SK-N-SH (cell line): ENCODE results near the gene OSBPL9. TPM values are rescaled to one million over a fixed set of nuclear protein-coding genes. Genes with fewer than 3 reads are reported as not detected.

ENCODE experiments used
- CTCF ChIA-PET: fragments of 300-600, 350-600 bp; formaldehyde crosslinking; extraction: SDS; loops from one replicate; lab custom pipeline; 2021; lab: Yijun Ruan, JAX
- POLR2A ChIA-PET: fragments of 350-600 bp; sonication (Branson Sonifier 250); formaldehyde crosslinking; extraction: SDS; loops from one replicate; lab custom pipeline; 2020; ENCODE audit warnings: antibody characterized with exemption, inconsistent platforms; lab: Yijun Ruan, JAX
- DNase-seq: peaks from one replicate; pipeline ENCODE4 v3.0.0; 2012
- H2AFZ ChIP-seq: fragments of 200-600 bp; sonication (generic); 2 replicates; pipeline ENCODE4 v1.8.1; 2016; ENCODE audit warnings: antibody characterized with exemption, mild to moderate bottlenecking, low read depth
- H3F3A ChIP-seq: fragments of 200-600 bp; sonication (generic); replicated peaks from 2 replicates; pipeline ENCODE3; 2016; ENCODE audit warnings: antibody characterized with exemption, mild to moderate bottlenecking; ENCODE audit not compliant: insufficient read depth
- H3K27ac ChIP-seq, 2 experiments: fragments of 200-500 bp in 1 of 2; fragments of 200-600 bp in 1 of 2; sonication (Bioruptor generic) in 1 of 2; sonication (generic), shearing (Covaris generic) in 1 of 2; 2 replicates each; pipeline versions ENCODE4 v1.5.1 to v1.6.1; 2014 to 2016; ENCODE audit warnings: low read depth in 2 of 2, inconsistent platforms in 1 of 2, low read length in 1 of 2, mild to moderate bottlenecking in 1 of 2, mixed read lengths in 1 of 2
- H3K27me3 ChIP-seq: fragments of 200-600 bp; sonication (generic), shearing (Covaris generic); 2 replicates; pipeline ENCODE4 v1.6.1; 2016; ENCODE audit warnings: mixed run types; ENCODE audit not compliant: insufficient read depth
- H3K36me3 ChIP-seq, 2 experiments: fragments of 200-500 bp in 1 of 2; fragments of 200-600 bp in 1 of 2; sonication (Bioruptor generic) in 1 of 2; sonication (generic) in 1 of 2; replicated peaks in 1 of 2; 2 replicates each; pipeline versions ENCODE3 to v1.5.1; 2014 to 2016; ENCODE audit warnings: low read length in 1 of 2, mild to moderate bottlenecking in 1 of 2; ENCODE audit not compliant: insufficient read depth in 2 of 2, control insufficient read depth in 1 of 2
- H3K4me1 ChIP-seq, 2 experiments: fragments of 200-500 bp in 1 of 2; fragments of 200-600 bp in 1 of 2; sonication (Bioruptor generic) in 1 of 2; sonication (generic), shearing (Covaris generic) in 1 of 2; 2 replicates each; pipeline versions ENCODE4 v1.5.1 to v1.6.1; 2014 to 2016; ENCODE audit warnings: low read depth in 1 of 2, low read length in 1 of 2, mixed run types in 1 of 2; ENCODE audit not compliant: insufficient read depth in 2 of 2, control insufficient read depth in 1 of 2
- H3K4me2 ChIP-seq: fragments of 200-600 bp; sonication (generic), shearing (Covaris generic); 2 replicates; pipeline ENCODE4 v1.6.1; 2017; ENCODE audit warnings: mixed run types
- H3K4me3 ChIP-seq, 2 experiments: fragments of 200-500 bp in 1 of 2; fragments of 200-600 bp in 1 of 2; sonication (Bioruptor generic) in 1 of 2; sonication (generic), shearing (Covaris generic) in 1 of 2; 2 replicates each; pipeline versions ENCODE4 v1.5.1 to v1.8.1; 2014 to 2016; ENCODE audit warnings: low read depth in 2 of 2, inconsistent platforms in 1 of 2, low read length in 1 of 2, mild to moderate bottlenecking in 1 of 2, mixed read lengths in 1 of 2, moderate library complexity in 1 of 2
- H3K79me2 ChIP-seq: fragments of 200-600 bp; sonication (generic); 2 replicates; pipeline ENCODE4 v1.8.1; 2017; ENCODE audit warnings: mild to moderate bottlenecking; ENCODE audit not compliant: insufficient read depth
- H3K9ac ChIP-seq: fragments of 200-600 bp; sonication (generic); 2 replicates; pipeline ENCODE4 v1.6.1; 2017; ENCODE audit warnings: mixed run types
- H3K9me2 ChIP-seq: fragments of 200-600 bp; sonication (generic); 2 replicates; pipeline ENCODE4 v1.6.1; 2017; ENCODE audit warnings: mixed run types
- H3K9me3 ChIP-seq: fragments of 200-600 bp; sonication (generic); 2 replicates; pipeline ENCODE4 v1.6.1; 2017; ENCODE audit warnings: mixed run types, mild to moderate bottlenecking, moderate library complexity
- H4K20me1 ChIP-seq: fragments of 200-600 bp; sonication (generic); 2 replicates; pipeline ENCODE4 v1.6.1; 2017; ENCODE audit warnings: mild to moderate bottlenecking, mixed run types; ENCODE audit not compliant: insufficient read depth
- ELF1 ChIP-seq: IDR thresholded peaks from 2 replicates; pipeline ENCODE4 v1.4.0; 2012
- EP300 ChIP-seq, 2 experiments: IDR thresholded peaks; 2 replicates each; pipeline versions ENCODE4 v1.4.0 to v1.6.1; 2012; ENCODE audit warnings: borderline replicate concordance in 1 of 2, low read depth in 1 of 2, low read length in 1 of 2
- EZH2phosphoT487 ChIP-seq: fragments of 200-600 bp; sonication (generic); IDR thresholded peaks from 2 replicates; pipeline ENCODE4 v1.6.1; 2017; ENCODE audit warnings: low read depth, mixed run types, mild to moderate bottlenecking, antibody characterized with exemption, moderate library complexity, borderline replicate concordance
- FOXJ3 ChIP-seq: sonication (generic); formaldehyde crosslinking; IDR thresholded peaks from 2 replicates; pipeline ENCODE4 v1.5.1; 2020; ENCODE audit warnings: mild to moderate bottlenecking, missing genetic modification reagents
- GATA2 ChIP-seq: sonication (generic); formaldehyde crosslinking; IDR thresholded peaks from 2 replicates; pipeline ENCODE4 v1.5.0; 2020; ENCODE audit warnings: mild to moderate bottlenecking, missing genetic modification reagents
- IRF3 ChIP-seq: fragments of 150-350 bp; IDR thresholded peaks from 2 replicates; pipeline ENCODE4 v1.6.1; 2016; ENCODE audit warnings: mild to moderate bottlenecking, low read depth, low read length
- RCOR1 ChIP-seq: fragments of 150-350 bp; IDR thresholded peaks from 2 replicates; pipeline ENCODE4 v1.6.1; 2017; ENCODE audit warnings: antibody characterized with exemption, low read length
- RXRA ChIP-seq: IDR thresholded peaks from 2 replicates; pipeline ENCODE4 v1.4.0; 2012; ENCODE audit warnings: low read depth, mild to moderate bottlenecking, borderline replicate concordance
- SIN3A ChIP-seq: IDR thresholded peaks from 2 replicates; pipeline ENCODE4 v1.6.1; 2012; ENCODE audit warnings: low read depth, mild to moderate bottlenecking, low read length, moderate library complexity, borderline replicate concordance
- WGBS: methylation state at CpG from one replicate; pipeline ENCODE4 v1.1.6; 2017; ENCODE audit warnings: low lambda C conversion rate; 5-methylcytosine and 5-hydroxymethylcytosine counted together
- polyA plus RNA-seq, 3 experiments: library from polyadenylated mRNA; depleted of rRNA; stranded (reverse); fragments of >200 nt; gene quantifications; 2 replicates each; pipeline ENCODE4 v1.2.3, GENCODE V29; 2012
- TF ChIP-seq, protein P1 (sequence below): IDR thresholded peaks from 2 replicates; pipeline ENCODE4 v1.4.0; 2012; ENCODE audit warnings: low read depth, borderline replicate concordance

The OSBPL9 gene
- polyA plus RNA-seq, 1 of the 3 experiments (the other 2 are of a cell fraction): 43.9 TPM

GRCh38 chr1:51754666-51755065, 137.8 kb downstream of the OSBPL9 start:
- Histone ChIP-seq H3K27ac (no peak overlapping the region), H3K9me3 (no peaks in the 10 kb centered on the region), H3K79me2 (peaks cover 27% of the 10 kb centered on the region), H3F3A (peaks cover 23% of the 10 kb centered on the region), H3K27me3 (no peaks in the 10 kb centered on the region), H2AFZ (no peak overlapping the region), H4K20me1 (no peaks in the 10 kb centered on the region), H3K9me2 (no peaks in the 10 kb centered on the region), H3K36me3 (peaks cover 28 to 66% of the 10 kb centered on the region in 2 experiments), H3K4me1 (peaks cover 0 to 9% of the 10 kb centered on the region in 2 experiments; a peak in 2 of 4 replicates), H3K9ac (no peak overlapping the region), H3K4me2 (no peak overlapping the region), H3K4me3 (no peak overlapping the region)
- CTCF ChIA-PET: interaction anchor here (1.8 kb wide), 1 partner anchor 15 kb away, joined by 8 read pairs; no protein-coding TSS in a partner anchor
- 97% methylated on average over 3 of the region's 3 CpGs for WGBS
- POLR2A ChIA-PET: no interaction called here
- TF ChIP-seq IRF3: no peak
- no peak for DNase-seq

DNA sequence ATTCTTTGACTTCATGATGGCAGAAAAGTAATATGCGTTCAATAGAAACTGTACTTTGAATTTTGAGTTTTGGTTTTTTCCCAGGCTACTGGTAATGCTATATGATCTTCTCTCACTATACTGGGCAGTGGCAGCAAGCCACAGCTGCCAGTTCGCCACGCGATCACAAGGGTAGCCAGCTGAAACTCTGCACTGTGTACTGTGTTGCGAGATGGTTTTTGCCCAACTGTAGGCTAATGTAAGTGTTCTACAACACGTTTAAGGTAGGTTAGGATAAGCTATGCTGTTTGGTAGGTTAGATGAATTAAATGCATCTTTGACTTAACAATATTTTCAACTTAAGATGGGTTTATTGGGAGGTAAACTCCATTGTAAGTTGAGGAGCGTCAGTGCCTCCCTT, 138.5 kb downstream of the OSBPL9 start:
- Histone ChIP-seq H3K4me1 (peaks cover 0 to 4% of the 10 kb centered on the region in 2 experiments; a peak in 2 of 4 replicates), H3K79me2 (peaks cover 32% of the 10 kb centered on the region)
- TF ChIP-seq EP300 (IDR thresholded peaks at IDR 0.05; ENCODE audit: borderline replicate concordance in 1 of 2, low read depth in 1 of 2, low read length in 1 of 2) (no peak), ELF1 (no peak), EZH2phosphoT487 (no peak), RCOR1 (no peak), FOXJ3 (CRISPR knock-in tag) (no peak), GATA2 (CRISPR knock-in tag) (no peak), RXRA (no peak), SIN3A (no peak)
- TF ChIP-seq, protein P1, sequence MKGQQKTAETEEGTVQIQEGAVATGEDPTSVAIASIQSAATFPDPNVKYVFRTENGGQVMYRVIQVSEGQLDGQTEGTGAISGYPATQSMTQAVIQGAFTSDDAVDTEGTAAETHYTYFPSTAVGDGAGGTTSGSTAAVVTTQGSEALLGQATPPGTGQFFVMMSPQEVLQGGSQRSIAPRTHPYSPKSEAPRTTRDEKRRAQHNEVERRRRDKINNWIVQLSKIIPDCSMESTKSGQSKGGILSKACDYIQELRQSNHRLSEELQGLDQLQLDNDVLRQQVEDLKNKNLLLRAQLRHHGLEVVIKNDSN: no peak
- TF ChIP-seq, all 33 proteins: peak for 0
- H4K20me1 ChIP-seq: no peaks in the 10 kb centered on the region
- no peaks in the 10 kb centered on the region for H3K27me3 ChIP-seq
- no peak for DNase-seq
- CTCF ChIA-PET: interaction anchor here (0.8 to 1.3 kb wide), 2 partner anchors 15 to 186 kb away, joined by 3 to 5 read pairs; no protein-coding TSS in a partner anchor
- no peak overlapping the region for H3K27ac ChIP-seq
- no peaks in the 10 kb centered on the region for H3K9me3 ChIP-seq
- H3K9ac ChIP-seq: no peak overlapping the region
- H3K4me3 ChIP-seq: no peak overlapping the region
- no peak overlapping the region for H2AFZ ChIP-seq
- H3K9me2 ChIP-seq: no peaks in the 10 kb centered on the region
- POLR2A ChIA-PET: no interaction called here
- H3K36me3 ChIP-seq: peaks cover 25 to 72% of the 10 kb centered on the region in 2 experiments
- WGBS: 97% methylated on average over 7 of the region's 7 CpGs
- no peak overlapping the region for H3K4me2 ChIP-seq
- peaks cover 28% of the 10 kb centered on the region for H3F3A ChIP-seq
